HuH-7.5 (cell line): ENCODE measurements around the gene CCR5AS.
"Not testable (repeated sequence)": the region's sequence is repeated elsewhere in the genome, so short reads cannot be mapped to it uniquely, and the experiment has no call there.

Experiments used
- DNase-seq: peaks from one replicate; pipeline ENCODE4 v3.0.0; 2011; ENCODE audit warnings: low spot score

The CCR5AS gene

DNA sequence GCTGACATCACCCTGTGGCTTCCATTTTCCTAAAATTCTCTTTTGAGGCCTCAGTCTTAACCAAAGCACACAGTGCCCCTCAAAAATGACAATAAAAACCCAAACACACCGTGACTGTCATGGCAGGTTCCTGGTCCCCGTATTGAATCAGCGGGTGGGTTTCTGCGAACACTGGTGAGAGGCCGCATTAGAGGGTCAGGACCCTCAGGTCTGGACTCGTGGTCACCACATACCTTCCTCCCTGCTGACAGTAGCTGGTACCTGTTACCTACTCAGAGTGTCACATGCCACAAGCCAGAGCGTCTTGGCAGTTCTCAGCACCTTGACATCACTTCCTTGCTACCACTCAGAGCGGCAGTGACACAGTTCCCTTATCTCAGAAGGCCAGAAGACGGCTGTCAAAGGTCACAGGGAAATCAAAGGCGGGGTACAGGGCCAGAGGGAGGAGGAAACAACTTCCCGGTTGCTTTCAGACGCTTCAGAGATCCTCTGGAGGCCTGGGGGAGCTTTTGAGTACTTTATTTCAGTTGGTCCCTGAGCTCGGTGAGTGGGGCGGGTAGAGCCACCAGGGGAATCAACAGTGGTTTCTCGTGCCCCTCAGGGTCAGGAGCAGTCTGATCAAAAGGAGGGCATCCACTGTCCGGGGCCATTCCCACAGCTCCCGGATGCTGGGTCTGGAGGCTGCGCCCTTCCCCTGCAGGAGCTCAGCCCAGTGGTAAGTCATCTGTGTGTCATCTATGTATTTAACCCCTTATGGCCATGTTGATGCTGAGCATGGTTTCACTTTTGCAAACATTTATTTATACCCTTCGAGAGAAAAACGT, at the start of gene CCR5AS, which contains the start of gene CCRL2:
TSS of gene CCR5AS (minus strand) at position 279 of the 824 bp plus-strand sequence.
TSS of gene CCRL2 (plus strand) at position 472 of the 824 bp plus-strand sequence. CDS start 821 bp downstream, outside the sequence.
- no peak for DNase-seq

GRCh38 chr3:46456118-46456517, 49.3 kb upstream of the CCR5AS start:
- no peak for DNase-seq

DNA sequence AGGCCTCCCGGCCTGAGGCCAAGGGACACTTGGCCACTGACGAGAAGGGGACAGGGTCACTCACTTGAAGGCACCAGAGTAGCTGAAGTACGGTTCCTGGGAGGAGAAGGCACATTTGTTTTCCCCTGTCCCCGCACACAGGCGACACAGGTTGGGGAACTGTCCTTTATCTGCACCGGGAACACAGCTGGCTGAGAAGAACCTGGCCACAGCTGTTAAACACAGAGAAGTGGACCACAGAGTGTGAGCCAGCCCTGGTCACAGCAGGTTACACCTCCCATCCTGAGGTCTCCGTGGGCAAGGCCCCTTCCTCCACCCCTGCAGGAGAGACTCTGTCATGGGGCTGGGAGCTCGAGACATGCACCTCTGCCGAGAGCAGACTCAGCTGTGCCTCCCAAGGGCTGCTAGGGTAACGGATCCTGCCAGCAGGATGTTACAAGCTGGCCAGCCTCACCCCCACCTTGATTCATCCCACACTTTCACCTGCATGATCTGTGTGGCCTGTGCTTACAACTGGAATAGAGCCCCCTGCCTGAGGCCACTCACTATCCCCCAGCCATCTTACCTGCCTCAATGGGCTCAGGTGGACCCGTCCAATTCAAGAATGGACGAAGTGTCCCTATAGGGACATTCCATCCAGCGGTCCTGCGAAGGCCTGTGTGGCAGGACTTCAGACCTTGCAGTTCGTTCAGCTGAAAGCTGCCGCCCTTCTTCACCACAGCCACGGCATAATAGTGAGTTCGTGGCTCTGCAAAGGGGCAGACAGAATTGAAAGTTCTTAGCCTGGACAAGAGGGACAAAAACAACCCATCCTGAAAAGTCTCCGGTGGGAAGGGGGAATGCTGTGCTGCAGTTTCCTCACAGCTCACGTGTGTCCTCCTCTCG, 48.6 kb upstream of the CCR5AS start:
- no peak for DNase-seq

DNA sequence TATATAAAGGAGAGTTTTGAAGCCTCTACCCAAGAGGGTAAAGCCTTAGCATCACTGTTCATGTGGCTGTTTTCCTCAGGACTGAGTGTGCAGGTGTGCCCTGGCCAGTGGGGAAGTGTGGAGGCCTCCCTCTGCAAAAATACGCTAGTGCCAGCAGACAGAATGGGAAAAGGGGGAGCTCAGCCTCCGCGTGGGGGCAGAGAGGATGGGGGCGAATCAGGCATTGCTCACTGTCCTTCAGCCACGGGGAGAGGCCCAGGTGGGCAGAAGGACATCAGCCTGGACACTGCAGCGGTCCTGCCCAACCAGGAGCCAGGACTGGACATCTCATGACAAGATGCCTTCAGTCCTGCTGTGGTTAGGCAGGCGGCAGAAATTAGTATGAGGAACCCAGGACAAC, 47.7 kb upstream of the CCR5AS start:
- no peak for DNase-seq

DNA sequence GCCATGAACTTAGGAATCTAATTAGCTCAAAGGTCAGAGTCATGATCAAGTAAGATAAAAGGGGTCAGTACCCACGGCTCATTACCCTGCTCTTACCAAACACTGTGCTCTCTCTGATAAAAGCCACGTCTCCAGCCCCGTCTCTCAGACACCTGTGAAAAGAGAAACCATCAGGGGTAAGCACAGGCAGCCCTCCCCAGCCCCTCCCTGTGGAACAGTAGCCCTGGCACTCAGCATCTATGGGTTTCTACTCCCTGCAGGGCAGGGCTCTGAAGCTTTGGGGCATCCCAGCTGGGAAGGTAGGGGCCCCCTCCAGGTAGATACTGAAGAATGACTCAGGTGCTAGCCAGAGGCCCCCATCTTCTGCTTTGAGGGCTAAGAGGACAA, 47.3 kb upstream of the CCR5AS start:
- no peak for DNase-seq

DNA sequence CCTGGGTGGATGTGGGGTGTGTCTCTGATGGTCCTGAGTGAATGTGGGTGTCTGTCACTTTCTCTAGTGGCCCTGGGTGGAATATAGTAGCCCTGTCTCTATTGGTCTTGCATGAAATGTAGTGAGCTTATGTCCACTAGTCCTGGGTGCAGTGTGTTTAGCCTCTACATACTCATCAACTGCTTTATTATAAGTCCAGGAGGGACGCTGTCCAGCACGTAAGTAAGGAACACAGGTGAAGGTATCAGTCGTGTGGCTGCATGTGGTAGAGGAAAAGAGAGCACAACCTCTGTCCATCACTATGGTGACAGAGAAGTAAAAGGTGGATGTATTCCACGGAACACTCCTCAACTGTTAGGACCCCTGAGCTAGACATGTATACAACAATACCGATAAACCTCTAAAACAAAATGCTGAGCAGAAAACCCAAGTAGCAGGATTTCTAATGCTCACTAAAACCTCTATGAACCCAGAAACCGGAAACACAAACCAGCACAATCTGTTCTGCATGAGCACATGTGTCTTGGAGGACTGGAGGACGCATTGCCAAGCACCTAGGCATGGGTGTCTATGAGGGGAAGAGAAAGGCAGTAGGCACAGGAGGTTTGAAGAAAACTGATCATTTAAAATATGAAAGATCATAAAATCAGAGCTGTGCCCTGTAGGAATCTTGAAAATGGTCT, 46.8 kb upstream of the CCR5AS start:
- DNase-seq: no peak

- DNase-seq: peak; percentile 68
Observed at GRCh38 chr3:46449755-46450552, 43.1 kb upstream of the CCR5AS start.

GRCh38 chr3:46448721-46449120, 41.9 kb upstream of the CCR5AS start:
- no peak for DNase-seq

DNA sequence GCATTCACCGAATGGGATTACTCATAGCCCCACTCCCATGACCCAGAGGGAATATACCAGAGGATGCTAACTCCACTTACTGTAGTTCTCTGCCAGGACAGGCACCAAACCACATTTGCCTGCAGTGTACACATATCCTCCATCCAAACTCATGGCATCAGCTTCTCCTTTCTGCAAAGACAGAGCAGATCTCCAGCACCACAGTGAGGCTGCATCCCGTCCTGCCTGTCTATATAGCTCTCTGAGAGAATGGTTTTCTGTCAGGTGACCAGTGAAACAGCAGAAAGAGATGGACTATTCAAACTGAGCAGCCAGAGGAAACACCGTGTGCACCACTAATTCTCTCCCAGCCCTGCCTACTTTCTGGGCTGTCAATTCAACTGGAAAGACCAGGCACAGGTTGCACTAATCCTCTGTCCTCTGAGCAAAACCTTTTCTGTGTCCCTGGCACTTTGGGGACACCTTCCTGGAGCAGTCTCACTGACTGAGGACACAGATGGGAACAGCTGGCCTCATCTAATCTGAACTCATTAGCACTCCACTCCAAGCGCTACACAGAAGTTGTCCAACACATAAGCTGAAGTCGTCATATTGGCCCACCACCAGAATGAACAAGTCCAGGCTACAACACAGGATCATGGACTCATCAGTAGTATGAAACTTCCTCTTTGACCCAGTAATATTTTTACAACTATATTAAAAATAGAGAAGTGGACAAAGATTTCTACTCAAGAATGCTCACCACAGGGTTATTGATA, 40.5 kb upstream of the CCR5AS start:
- DNase-seq: no peak

DNA sequence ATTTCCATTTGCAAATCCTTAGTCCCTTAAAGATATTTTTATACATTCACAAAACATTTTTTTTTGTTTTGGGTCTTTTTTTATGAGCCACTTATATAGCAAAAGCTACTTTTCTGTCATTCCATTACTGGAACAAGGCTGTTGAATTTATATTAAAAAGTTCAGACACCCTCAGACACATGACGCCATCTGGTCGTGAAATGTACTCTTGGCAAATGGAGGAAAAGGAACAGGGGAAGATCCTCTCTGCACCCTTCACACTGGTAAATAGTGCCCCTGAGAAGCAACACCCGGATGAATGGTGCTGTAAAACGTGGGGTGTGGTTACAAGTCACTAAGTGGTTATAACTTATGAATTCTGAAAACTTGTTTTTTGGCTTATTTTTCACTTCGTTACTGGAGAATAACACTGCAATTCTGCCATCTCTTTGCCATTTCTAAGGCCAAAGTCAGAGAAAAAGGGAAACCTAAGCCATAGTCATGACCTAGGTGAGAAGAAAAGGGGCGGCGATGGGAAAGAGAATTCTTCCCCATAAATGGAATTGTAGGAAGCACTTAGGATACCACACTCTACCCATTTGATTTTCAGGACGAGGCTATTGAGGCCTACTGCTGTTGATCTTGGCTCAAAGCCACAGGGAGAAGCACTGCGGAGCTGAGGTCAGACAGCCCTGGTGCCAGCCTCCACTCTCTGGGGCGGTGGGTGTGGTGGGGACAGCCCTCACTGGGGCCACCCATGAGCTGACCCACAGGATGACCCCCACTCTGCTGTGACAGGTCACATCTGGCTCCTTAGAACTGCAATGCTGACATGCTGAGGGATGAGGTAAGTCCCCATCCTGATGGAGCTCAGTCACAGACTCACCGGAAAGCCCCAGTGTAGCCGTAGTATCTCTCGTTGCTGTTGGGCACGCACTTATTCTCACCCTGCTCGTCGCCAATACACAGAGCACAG, 36.0 kb upstream of the CCR5AS start:
- DNase-seq: peak; percentile 55

GRCh38 chr3:46440531-46441294, 33.8 kb upstream of the CCR5AS start:
- DNase-seq: no peak

DNA sequence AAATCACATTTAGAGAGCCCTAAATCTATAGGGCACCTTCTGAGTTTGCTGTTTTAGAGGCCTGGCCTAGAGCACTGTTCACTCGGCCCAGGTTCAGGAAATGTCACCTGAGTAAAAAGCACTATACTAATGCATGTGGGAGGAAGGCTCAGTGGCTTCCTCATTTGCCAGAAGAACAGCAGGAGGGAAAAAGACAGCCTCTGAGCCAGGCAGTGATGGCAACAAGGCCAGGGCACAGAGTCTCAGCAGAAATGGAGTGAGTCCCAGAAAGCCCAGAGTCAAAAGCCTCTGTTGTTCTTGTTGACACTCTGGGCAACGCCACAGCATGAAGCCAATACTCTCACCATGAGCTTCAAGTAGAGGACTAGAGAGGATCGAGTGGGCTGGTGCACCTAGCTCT, 32.0 kb upstream of the CCR5AS start:
- no peak for DNase-seq

GRCh38 chr3:46435081-46435726, 28.3 kb upstream of the CCR5AS start:
- DNase-seq: no peak

DNA sequence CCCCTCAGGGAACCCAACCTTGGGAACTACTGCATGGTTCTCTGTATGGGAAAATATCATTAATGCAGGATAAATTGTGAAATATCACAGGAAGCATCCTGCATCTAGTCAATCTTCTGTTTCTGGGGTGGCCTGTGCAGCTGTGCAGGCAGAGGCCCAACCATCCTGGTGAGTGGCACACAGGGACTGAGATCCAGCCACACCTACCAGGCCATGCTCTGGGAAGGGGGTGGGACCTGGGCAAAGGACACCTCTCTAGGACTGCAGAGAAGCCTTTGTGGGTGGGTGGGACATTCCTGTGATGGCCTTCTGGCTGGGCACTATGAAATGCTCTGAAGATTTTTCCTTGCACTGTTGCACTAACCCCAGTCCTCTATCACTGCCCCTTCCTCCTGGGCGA, 27.0 kb upstream of the CCR5AS start:
- DNase-seq: no peak

GRCh38 chr3:46433118-46433517, 26.3 kb upstream of the CCR5AS start:
- not testable (repeated sequence) for DNase-seq

DNA sequence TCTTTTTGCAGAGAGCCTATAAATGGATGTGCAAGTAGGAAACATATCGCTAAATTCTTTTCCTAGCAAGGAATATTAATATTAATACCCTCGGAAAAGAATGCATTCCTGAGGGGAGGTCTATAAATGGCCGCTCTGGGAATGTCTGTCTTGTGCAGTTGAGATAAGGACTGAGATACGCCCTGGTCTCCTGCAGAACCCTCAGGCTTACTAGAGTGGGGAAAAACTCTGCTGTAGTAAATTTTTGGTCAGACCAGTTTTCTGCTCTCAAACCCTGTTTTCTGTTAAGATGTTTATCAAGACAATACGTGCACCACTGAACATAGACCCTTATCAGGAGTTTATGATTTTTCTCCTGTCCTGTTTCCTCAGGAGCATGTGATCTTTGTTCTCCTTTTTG, 25.0 kb upstream of the CCR5AS start:
- DNase-seq: not testable (repeated sequence)

GRCh38 chr3:46430879-46431278, 24.0 kb upstream of the CCR5AS start:
- not testable (repeated sequence) for DNase-seq

- no peak for DNase-seq
Observed at GRCh38 chr3:46429671-46430070, 22.8 kb upstream of the CCR5AS start.
